HUES6 (cell line): ENCODE results near the gene CASP9.

Experiments used
- H3K27ac ChIP-seq: 2 replicates; pipeline ENCODE4 v1.7.0; 2013; ENCODE audit warnings: low read depth, mild to moderate bottlenecking, low read length, inconsistent platforms
- H3K27me3 ChIP-seq: 2 replicates; pipeline ENCODE4 v1.6.1; 2013; ENCODE audit warnings: low read length; ENCODE audit not compliant: control insufficient read depth, insufficient read depth
- H3K36me3 ChIP-seq: 2 replicates; pipeline ENCODE4 v1.6.1; 2013; ENCODE audit warnings: low read length; ENCODE audit not compliant: control insufficient read depth, insufficient read depth
- H3K4me1 ChIP-seq: 2 replicates; pipeline ENCODE4 v1.6.1; 2013; ENCODE audit warnings: low read length; ENCODE audit not compliant: control insufficient read depth, insufficient read depth
- H3K4me3 ChIP-seq: 2 replicates; pipeline ENCODE4 v1.5.1; 2013; ENCODE audit warnings: low read depth, low read length
- H3K9ac ChIP-seq: one replicate; pipeline ENCODE4 v1.6.1; 2013; ENCODE audit warnings: mild to moderate bottlenecking, low read length
- H3K9me3 ChIP-seq: 2 replicates; pipeline ENCODE4 v1.6.1; 2013; ENCODE audit warnings: low read depth, low read length; ENCODE audit not compliant: control insufficient read depth, insufficient read depth

CASP9 gene

GRCh38 chr1:15442119-15442518 is 81.9 kb downstream of the CASP9 start:
- H3K27ac ChIP-seq = no peak overlapping the region
- H3K9me3 ChIP-seq = no peaks in the 10 kb centered on the region
- H3K4me1 ChIP-seq = no peaks in the 10 kb centered on the region
- H3K36me3 ChIP-seq = no peaks in the 10 kb centered on the region
- H3K9ac ChIP-seq = no peak overlapping the region
- H3K27me3 ChIP-seq = no peaks in the 10 kb centered on the region
- H3K4me3 ChIP-seq = no peak overlapping the region
